Astrocyte (in vitro differentiated cells and primary cell): ENCODE results near the gene NEUROG3. TPM values are rescaled to one million over a fixed set of nuclear protein-coding genes. Genes with fewer than 3 reads are reported as not detected.

Experiments used
- DNase-seq: peaks from one replicate; pipeline ENCODE4 v3.0.0-alpha.2; 2010; ENCODE audit warnings: low read depth
- FAIRE-seq: peaks from 2 replicates; lab custom pipeline; 2011; peaks lifted over from hg19 to GRCh38; lab: Jason Lieb, UNC
- H2AFZ ChIP-seq: 2 replicates; pipeline ENCODE4 v1.6.0; 2012; ENCODE audit warnings: low read depth, low read length, inconsistent platforms
- H3K27ac ChIP-seq: 2 replicates; pipeline ENCODE4 v1.5.1; 2011; ENCODE audit warnings: low read depth, low read length, inconsistent platforms
- H3K27me3 ChIP-seq: 2 replicates; pipeline ENCODE4 v1.6.0; 2011; ENCODE audit warnings: low read length, inconsistent platforms; ENCODE audit not compliant: insufficient read depth
- H3K36me3 ChIP-seq: 2 replicates; pipeline ENCODE4 v1.5.1; 2011; ENCODE audit warnings: low read length, inconsistent platforms; ENCODE audit not compliant: insufficient read depth
- H3K4me1 ChIP-seq: 2 replicates; pipeline ENCODE4 v1.5.1; 2011; ENCODE audit warnings: low read length, inconsistent platforms; ENCODE audit not compliant: insufficient read depth
- H3K4me2 ChIP-seq: 2 replicates; pipeline ENCODE4 v1.6.0; 2012; ENCODE audit warnings: low read length, inconsistent platforms
- H3K4me3 ChIP-seq: 2 replicates; pipeline ENCODE4 v1.5.1; 2011; ENCODE audit warnings: low read depth, mild to moderate bottlenecking, low read length, inconsistent platforms; ENCODE audit not compliant: insufficient read depth
- H3K79me2 ChIP-seq: 2 replicates; pipeline ENCODE4 v1.6.0; 2012; ENCODE audit warnings: mild to moderate bottlenecking, low read length, inconsistent platforms; ENCODE audit not compliant: insufficient read depth
- H3K9ac ChIP-seq: 2 replicates; pipeline ENCODE4 v1.6.0; 2012; ENCODE audit warnings: mild to moderate bottlenecking, low read length, inconsistent platforms
- H3K9me3 ChIP-seq: 2 replicates; pipeline ENCODE4 v1.5.1; 2012; ENCODE audit warnings: low read depth, mild to moderate bottlenecking, low read length, inconsistent platforms; ENCODE audit not compliant: insufficient read depth
- H4K20me1 ChIP-seq: 2 replicates; pipeline ENCODE4 v1.6.0; 2012; ENCODE audit warnings: low read length, inconsistent platforms; ENCODE audit not compliant: insufficient read depth
- H3K27ac Mint-ChIP-seq: one replicate; pipeline ENCODE4 v1.8.0; 2021; ENCODE audit warnings: mild to moderate bottlenecking, mixed read lengths; ENCODE audit not compliant: unreplicated experiment
- H3K27me3 Mint-ChIP-seq: one replicate; pipeline ENCODE4 v1.8.0; 2021; ENCODE audit warnings: low read depth, mixed read lengths; ENCODE audit not compliant: unreplicated experiment
- H3K36me3 Mint-ChIP-seq: one replicate; pipeline ENCODE4 v1.8.0; 2021; ENCODE audit warnings: low read depth, mixed read lengths; ENCODE audit not compliant: unreplicated experiment
- H3K4me1 Mint-ChIP-seq: one replicate; pipeline ENCODE4 v1.8.0; 2021; ENCODE audit warnings: low read depth, mixed read lengths; ENCODE audit not compliant: unreplicated experiment
- H3K4me3 Mint-ChIP-seq: one replicate; pipeline ENCODE4 v1.8.0; 2021; ENCODE audit warnings: mild to moderate bottlenecking, moderate library complexity, mixed read lengths; ENCODE audit not compliant: unreplicated experiment
- H3K9me3 Mint-ChIP-seq: one replicate; pipeline ENCODE4 v1.8.0; 2021; ENCODE audit warnings: mild to moderate bottlenecking, mixed read lengths; ENCODE audit not compliant: unreplicated experiment
- CTCF ChIP-seq: IDR thresholded peaks from 2 replicates; pipeline ENCODE4 v1.5.1; 2011; ENCODE audit warnings: low read depth, mild to moderate bottlenecking, inconsistent platforms, low read length, moderate library complexity; ENCODE audit not compliant: insufficient read depth
- EZH2 ChIP-seq: IDR thresholded peaks from 2 replicates; pipeline ENCODE4 v1.6.1; 2012; ENCODE audit warnings: mild to moderate bottlenecking, low read length, inconsistent platforms; ENCODE audit not compliant: insufficient read depth
- total RNA-seq: library from RNA; stranded (reverse); gene quantifications from 2 replicates; pipeline ENCODE4 v1.2.1, GENCODE V29; 2021

NEUROG3 gene
- total RNA-seq, 1 donor from 2014 or later: not detected

DNA sequence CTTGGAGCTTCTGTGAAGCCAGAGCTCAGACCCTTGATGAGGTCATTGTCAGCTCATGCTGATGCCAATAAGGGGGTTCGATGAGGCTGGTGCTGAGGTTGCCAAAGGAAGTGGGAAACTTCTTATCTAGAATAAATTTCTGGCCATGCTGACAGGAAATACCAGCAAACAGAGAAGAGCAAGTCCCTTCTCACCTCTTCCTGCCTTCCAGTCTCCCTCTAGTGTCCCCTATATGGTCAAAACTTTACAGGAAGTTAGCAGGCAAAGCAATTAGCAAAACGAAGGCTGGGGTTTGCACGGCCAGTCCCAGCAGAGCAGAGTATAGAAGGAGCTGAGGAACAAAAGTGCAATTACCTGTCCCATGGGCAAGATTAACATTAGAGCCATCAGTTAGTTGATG, 15.1 kb upstream of the NEUROG3 start:
- Histone ChIP-seq H2AFZ (no peak overlapping the region), H3K9me3 (no peaks in the 10 kb centered on the region), H3K36me3 (no peaks in the 10 kb centered on the region), H3K27ac (no peak overlapping the region), H3K4me1 (no peaks in the 10 kb centered on the region), H4K20me1 (no peaks in the 10 kb centered on the region), H3K27me3 (peaks cover 14% of the 10 kb centered on the region), H3K4me2 (no peak overlapping the region), H3K4me3 (no peak overlapping the region), H3K79me2 (no peaks in the 10 kb centered on the region), H3K9ac (no peak overlapping the region)
- no peaks in the 10 kb centered on the region for H3K4me1 Mint-ChIP-seq
- TF ChIP-seq CTCF (no peak), EZH2 (no peak)
- peaks cover 4% of the 10 kb centered on the region for H3K9me3 Mint-ChIP-seq
- H3K4me3 Mint-ChIP-seq: no peak overlapping the region
- no peaks in the 10 kb centered on the region for H3K36me3 Mint-ChIP-seq
- no peak for DNase-seq
- H3K27ac Mint-ChIP-seq: no peak overlapping the region
- no peak for FAIRE-seq
- peaks cover 22% of the 10 kb centered on the region for H3K27me3 Mint-ChIP-seq

GRCh38 chr10:69584624-69585023, 11.4 kb upstream of the NEUROG3 start:
- Mint-ChIP-seq H3K27ac (no peak overlapping the region), H3K9me3 (peaks cover 8% of the 10 kb centered on the region), H3K4me3 (no peak overlapping the region), H3K4me1 (no peaks in the 10 kb centered on the region), H3K36me3 (no peaks in the 10 kb centered on the region), H3K27me3 (peaks cover 44% of the 10 kb centered on the region)
- no peak for TF ChIP-seq CTCF
- TF ChIP-seq EZH2: no peak
- no peak overlapping the region for H3K9ac ChIP-seq
- no peak for DNase-seq
- H3K9me3 ChIP-seq: no peaks in the 10 kb centered on the region
- H4K20me1 ChIP-seq: no peaks in the 10 kb centered on the region
- no peak overlapping the region for H2AFZ ChIP-seq
- no peak overlapping the region for H3K4me2 ChIP-seq
- H3K36me3 ChIP-seq: no peaks in the 10 kb centered on the region
- H3K27me3 ChIP-seq: peaks cover 33% of the 10 kb centered on the region
- no peak overlapping the region for H3K27ac ChIP-seq
- no peak for FAIRE-seq
- H3K79me2 ChIP-seq: no peaks in the 10 kb centered on the region
- H3K4me1 ChIP-seq: no peaks in the 10 kb centered on the region
- no peak overlapping the region for H3K4me3 ChIP-seq

DNA sequence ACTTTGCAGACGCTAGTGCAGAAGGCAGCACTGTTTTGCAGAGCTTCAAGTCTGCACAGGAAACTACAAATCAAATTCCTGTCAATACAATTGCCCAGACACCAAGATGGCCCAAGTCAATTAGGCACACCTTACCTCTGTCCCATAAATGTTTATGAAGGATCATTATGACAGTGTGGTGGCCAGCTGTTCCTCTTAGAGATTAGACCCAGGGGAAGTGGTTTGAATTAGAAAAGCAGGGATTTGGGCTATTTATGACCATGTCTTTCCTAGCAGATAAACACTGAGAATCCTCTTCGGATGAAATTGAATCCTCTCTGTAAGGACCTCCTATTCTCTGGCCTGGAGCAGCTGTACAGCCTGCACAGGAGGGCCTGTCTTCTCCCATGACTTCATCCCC, 9.9 kb upstream of the NEUROG3 start:
- Histone ChIP-seq H3K9me3 (no peaks in the 10 kb centered on the region), H3K79me2 (no peaks in the 10 kb centered on the region), H3K27me3 (peaks cover 45% of the 10 kb centered on the region), H2AFZ (no peak overlapping the region), H3K9ac (no peak overlapping the region), H3K27ac (no peak overlapping the region), H3K4me2 (no peak overlapping the region), H3K4me3 (no peak overlapping the region), H3K4me1 (no peaks in the 10 kb centered on the region), H4K20me1 (no peaks in the 10 kb centered on the region), H3K36me3 (no peaks in the 10 kb centered on the region)
- FAIRE-seq (no peak), DNase-seq (no peak)
- H3K27me3 Mint-ChIP-seq: peaks cover 47% of the 10 kb centered on the region
- H3K27ac Mint-ChIP-seq: no peak overlapping the region
- no peaks in the 10 kb centered on the region for H3K36me3 Mint-ChIP-seq
- peaks cover 7% of the 10 kb centered on the region for H3K9me3 Mint-ChIP-seq
- H3K4me1 Mint-ChIP-seq: no peaks in the 10 kb centered on the region
- TF ChIP-seq CTCF (no peak), EZH2 (no peak)
- H3K4me3 Mint-ChIP-seq: no peak overlapping the region
